CD14-positive monocyte (primary cell): ENCODE data around the gene EBP. TPM values are rescaled to one million over a fixed set of nuclear protein-coding genes. Genes with fewer than 3 reads are reported as not detected.

Experiments
- DNase-seq, 3 donors: peaks; one replicate each; pipeline ENCODE4 v3.0.0-alpha.2; 2011 to 2022
- H2AFZ ChIP-seq: 2 replicates; pipeline ENCODE4 v1.6.0; 2012; ENCODE audit warnings: mild to moderate bottlenecking, low read depth, low read length, inconsistent platforms; ENCODE audit not compliant: insufficient read depth, poor library complexity, severe bottlenecking
- H3K27ac ChIP-seq, 2 donors: 1 replicate in 1 of 2; 2 replicates in 1 of 2; pipeline ENCODE4 v1.5.1; 2012 to 2013; ENCODE audit warnings: low read length in 2 of 2, control low read depth in 1 of 2, inconsistent platforms in 1 of 2, low read depth in 1 of 2, mild to moderate bottlenecking in 1 of 2
- H3K27me3 ChIP-seq, 2 donors: one replicate each; pipeline versions ENCODE4 v1.6.0 to v1.6.1; 2011 to 2013; ENCODE audit warnings: low read length in 2 of 2; ENCODE audit not compliant: control insufficient read depth in 2 of 2, insufficient read depth in 2 of 2
- H3K36me3 ChIP-seq, 2 donors: replicated peaks in 1 of 2; 1 replicate in 1 of 2; 2 replicates in 1 of 2; pipeline versions ENCODE4 v1.5.1 to v1.6.1; 2012 to 2013; ENCODE audit warnings: low read length in 2 of 2, control low read depth in 1 of 2, inconsistent platforms in 1 of 2, mild to moderate bottlenecking in 1 of 2; ENCODE audit not compliant: insufficient read depth in 2 of 2, control insufficient read depth in 1 of 2
- H3K4me1 ChIP-seq, 2 donors: 1 replicate in 1 of 2; 2 replicates in 1 of 2; pipeline versions ENCODE4 v1.5.1 to v1.6.1; 2012 to 2013; ENCODE audit warnings: low read length in 2 of 2, control low read depth in 1 of 2, inconsistent platforms in 1 of 2, mild to moderate bottlenecking in 1 of 2, moderate library complexity in 1 of 2; ENCODE audit not compliant: insufficient read depth in 2 of 2, control insufficient read depth in 1 of 2
- H3K4me2 ChIP-seq: replicated peaks from 2 replicates; pipeline ENCODE3; 2012; ENCODE audit warnings: low read length, moderate library complexity, mild to moderate bottlenecking; ENCODE audit not compliant: poor library complexity, severe bottlenecking; ENCODE audit errors: extremely low read depth
- H3K4me3 ChIP-seq, 3 experiments: fragments of 200-600 bp in 1 of 3; sonication (generic) in 1 of 3; replicated peaks in 1 of 3; 1 replicate in 2 of 3; 2 replicates in 1 of 3; pipeline ENCODE4 v1.5.1; 2011 to 2013; ENCODE audit warnings: low read length in 3 of 3, mild to moderate bottlenecking in 3 of 3, control low read depth in 2 of 3, low read depth in 2 of 3, inconsistent platforms in 1 of 3, moderate library complexity in 1 of 3
- H3K79me2 ChIP-seq: 2 replicates; pipeline ENCODE4 v1.6.0; 2012; ENCODE audit warnings: mild to moderate bottlenecking, control low read depth, inconsistent platforms, low read length, moderate library complexity; ENCODE audit not compliant: insufficient read depth
- H3K9ac ChIP-seq: 2 replicates; pipeline ENCODE4 v1.6.0; 2017; ENCODE audit warnings: low read length, mild to moderate bottlenecking; ENCODE audit not compliant: insufficient read depth, poor library complexity, severe bottlenecking
- H3K9me3 ChIP-seq, 2 donors: replicated peaks in 1 of 2; 1 replicate in 1 of 2; 2 replicates in 1 of 2; pipeline versions ENCODE4 v1.5.1 to v1.6.1; 2012 to 2013; ENCODE audit warnings: low read length in 2 of 2, control low read depth in 1 of 2; ENCODE audit not compliant: control insufficient read depth in 1 of 2, insufficient read depth in 1 of 2
- H4K20me1 ChIP-seq: 2 replicates; pipeline ENCODE4 v1.6.0; 2012; ENCODE audit warnings: mild to moderate bottlenecking, low read length, control low read depth, moderate library complexity; ENCODE audit not compliant: insufficient read depth
- H3K27ac Mint-ChIP-seq, 7 donors: one replicate each; pipeline ENCODE4 v1.8.0; 2020; ENCODE audit warnings: mild to moderate bottlenecking in 7 of 7, mixed read lengths in 7 of 7, moderate library complexity in 6 of 7, inconsistent platforms in 2 of 7
- H3K27me3 Mint-ChIP-seq, 3 donors: one replicate each; pipeline ENCODE4 v1.8.0; 2021 to 2022; ENCODE audit warnings: low read depth in 3 of 3, mild to moderate bottlenecking in 3 of 3, mixed read lengths in 3 of 3, moderate library complexity in 3 of 3, inconsistent platforms in 1 of 3
- H3K36me3 Mint-ChIP-seq, 2 donors: one replicate each; pipeline ENCODE4 v1.8.0; 2020; ENCODE audit warnings: mixed read lengths in 2 of 2, inconsistent platforms in 1 of 2, mild to moderate bottlenecking in 1 of 2
- H3K4me1 Mint-ChIP-seq: one replicate; pipeline ENCODE4 v1.8.0; 2020; ENCODE audit warnings: mild to moderate bottlenecking, mixed read lengths
- H3K4me3 Mint-ChIP-seq, 2 donors: one replicate each; pipeline ENCODE4 v1.8.0; 2020; ENCODE audit warnings: mild to moderate bottlenecking in 2 of 2, mixed read lengths in 2 of 2, moderate library complexity in 1 of 2
- H3K9me3 Mint-ChIP-seq, 7 donors: one replicate each; pipeline ENCODE4 v1.8.0; 2020 to 2022; ENCODE audit warnings: mixed read lengths in 7 of 7, mild to moderate bottlenecking in 6 of 7, moderate library complexity in 6 of 7, inconsistent platforms in 2 of 7
- WGBS: methylation state at CpG from one replicate; pipeline ENCODE4 v1.1.5; 2013; ENCODE audit warnings: missing lambda C conversion rate; ENCODE audit not compliant: insufficient coverage; 5-methylcytosine and 5-hydroxymethylcytosine counted together
- intact Hi-C, 2 donors: fragments of 100-400 bp; cut with micrococcal nuclease; formaldehyde crosslinking; loops; one replicate each; pipeline versions ENCODE4 v1.15.0 to v1.15.1; 2023
- polyA plus RNA-seq, 3 donors: library from polyadenylated mRNA; depleted of rRNA in 1 of 3; unstranded in 2 of 3; stranded (reverse) in 1 of 3; fragments of 300-500 nt in 2 of 3; fragments of >200 nt in 1 of 3; fragmentation: Illumina TruSeq in 2 of 3; gene quantifications; 1 replicate in 2 of 3; 2 replicates in 1 of 3; pipeline ENCODE4 v1.2.3, GENCODE V29; 2012 to 2021
- TF ChIP-seq, protein P1 (sequence below): fragments of 200-600 bp; IDR thresholded peaks from one replicate; pipeline ENCODE4 v1.8.0; 2022; ENCODE audit warnings: antibody characterized with exemption, mild to moderate bottlenecking

The EBP gene
- polyA plus RNA-seq, 3 donors, result 47.2 to 59.5 (median 47.4) TPM

DNA sequence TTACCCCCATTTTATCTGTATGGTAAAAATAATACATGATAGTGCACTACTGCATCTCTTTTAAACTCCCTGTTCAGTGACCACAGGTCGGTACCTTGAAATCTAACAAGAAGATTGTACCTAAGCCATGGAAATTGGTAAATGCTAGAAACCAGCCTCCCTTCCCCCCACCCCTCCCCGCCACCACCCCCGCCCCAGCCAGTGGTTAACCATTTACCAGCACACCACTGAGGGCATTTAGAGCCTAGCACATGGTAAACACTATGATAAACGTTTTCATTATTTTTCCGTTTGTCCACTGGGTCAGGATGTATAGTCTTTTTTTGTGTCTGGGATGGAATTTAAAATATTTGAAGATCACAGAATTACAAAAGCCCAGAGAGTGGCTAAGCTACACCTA is 46.3 kb upstream of the EBP start:
- Mint-ChIP-seq H3K4me3 (peak overlapping the region; percentile 87 to 90), H3K36me3 (peaks cover 14 to 18% of the 10 kb centered on the region in 2 donors), H3K27me3 (peaks cover 0 to 6% (median 2%) of the 10 kb centered on the region in 3 donors), H3K4me1 (peaks cover 19% of the 10 kb centered on the region), H3K9me3 (peaks cover 0 to 11% (median 1%) of the 10 kb centered on the region in 7 donors), H3K27ac (peak overlapping the region; percentile 85 to 96 (median 90))
- TF ChIP-seq, protein P1, sequence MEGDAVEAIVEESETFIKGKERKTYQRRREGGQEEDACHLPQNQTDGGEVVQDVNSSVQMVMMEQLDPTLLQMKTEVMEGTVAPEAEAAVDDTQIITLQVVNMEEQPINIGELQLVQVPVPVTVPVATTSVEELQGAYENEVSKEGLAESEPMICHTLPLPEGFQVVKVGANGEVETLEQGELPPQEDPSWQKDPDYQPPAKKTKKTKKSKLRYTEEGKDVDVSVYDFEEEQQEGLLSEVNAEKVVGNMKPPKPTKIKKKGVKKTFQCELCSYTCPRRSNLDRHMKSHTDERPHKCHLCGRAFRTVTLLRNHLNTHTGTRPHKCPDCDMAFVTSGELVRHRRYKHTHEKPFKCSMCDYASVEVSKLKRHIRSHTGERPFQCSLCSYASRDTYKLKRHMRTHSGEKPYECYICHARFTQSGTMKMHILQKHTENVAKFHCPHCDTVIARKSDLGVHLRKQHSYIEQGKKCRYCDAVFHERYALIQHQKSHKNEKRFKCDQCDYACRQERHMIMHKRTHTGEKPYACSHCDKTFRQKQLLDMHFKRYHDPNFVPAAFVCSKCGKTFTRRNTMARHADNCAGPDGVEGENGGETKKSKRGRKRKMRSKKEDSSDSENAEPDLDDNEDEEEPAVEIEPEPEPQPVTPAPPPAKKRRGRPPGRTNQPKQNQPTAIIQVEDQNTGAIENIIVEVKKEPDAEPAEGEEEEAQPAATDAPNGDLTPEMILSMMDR, result no peak
- Histone ChIP-seq H3K9ac (peak overlapping the region; percentile 87), H3K36me3 (peaks cover 3 to 11% of the 10 kb centered on the region in 2 donors), H3K9me3 (no peaks in the 10 kb centered on the region), H3K79me2 (peaks cover 22% of the 10 kb centered on the region), H3K27ac (peak overlapping the region; percentile 76 to 87), H3K4me2 (peak overlapping the region; percentile 68), H3K4me3 (peak overlapping the region; percentile 38 to 79 (median 78)), H3K4me1 (peaks cover 8 to 24% of the 10 kb centered on the region in 2 donors), H3K27me3 (no peaks in the 10 kb centered on the region), H4K20me1 (no peaks in the 10 kb centered on the region), H2AFZ (peak overlapping the region; percentile 66)
- no peak for DNase-seq
- WGBS, result no CpG with 5 or more reads among the region's 5 CpGs
- intact Hi-C loops, result loop anchor here in 1 of 2 donors (5.0 to 10.0 kb wide), 2 partner anchors 62 to 100 kb away; partner anchors contain the start of genes RBM3 and TBC1D25

DNA sequence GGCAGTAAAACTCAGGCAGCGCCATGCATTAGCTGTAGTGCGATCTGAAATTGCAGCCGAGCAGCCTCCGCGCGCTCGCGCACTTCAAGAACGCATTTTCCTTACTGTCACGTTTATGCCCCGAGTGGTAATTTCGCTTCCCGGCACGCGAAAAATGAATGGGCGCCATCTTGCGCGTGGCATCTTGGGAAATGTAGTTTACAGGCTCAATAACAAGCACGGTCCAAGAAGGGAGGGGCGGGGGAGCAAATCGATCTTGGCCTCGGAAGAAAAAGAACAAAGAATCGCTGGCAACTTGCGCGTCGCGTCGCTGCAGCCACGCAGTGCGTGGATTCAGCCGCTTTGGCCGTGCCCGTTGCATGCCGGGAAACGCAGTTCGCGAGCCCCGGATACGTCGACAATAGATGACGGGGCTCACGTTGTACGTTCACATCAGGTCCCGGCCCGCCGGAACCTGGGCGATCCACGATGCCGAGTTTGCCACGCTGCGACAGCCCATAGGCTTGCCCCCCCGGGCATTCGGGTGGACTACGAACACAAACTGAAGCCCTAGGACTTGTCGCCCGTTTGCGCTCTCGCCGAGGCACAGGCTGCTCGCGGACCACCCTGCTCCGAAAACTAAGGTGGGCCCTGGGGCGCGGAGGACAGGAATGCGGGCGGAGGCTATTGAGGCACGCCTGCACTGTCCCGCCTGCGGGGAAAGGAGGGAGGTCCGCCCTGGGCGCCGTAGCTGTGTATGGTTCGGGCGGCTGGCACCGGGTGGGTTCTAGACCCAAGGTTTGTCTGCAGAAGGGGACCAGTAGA is 45.6 kb upstream of the EBP start, which contains the start of gene FTSJ1:
TSS of gene FTSJ1 (plus strand) at position 426 of the 804 bp plus-strand sequence. CDS start 1,849 bp downstream, outside the sequence.
- 0% methylated on average over 71 of the region's 75 CpGs for WGBS
- TF ChIP-seq, protein P1, result no peak
- peak within 1 kb of the TSS; percentile 83 for H3K4me2 ChIP-seq
- H3K4me1 ChIP-seq, result peaks cover 8 to 24% of the 10 kb centered on the region in 2 donors
- Mint-ChIP-seq H3K36me3 (peaks cover 20 to 21% of the 10 kb centered on the region in 2 donors), H3K9me3 (peaks cover 0 to 11% (median 1%) of the 10 kb centered on the region in 7 donors), H3K4me1 (peaks cover 19% of the 10 kb centered on the region), H3K4me3 (peak within 1 kb of the TSS; percentile 87 to 90), H3K27ac (peak within 1 kb of the TSS; percentile 85 to 96 (median 90)), H3K27me3 (peaks cover 0 to 8% (median 2%) of the 10 kb centered on the region in 3 donors)
- peak within 1 kb of the TSS; percentile 78 for H2AFZ ChIP-seq
- H4K20me1 ChIP-seq, result no peaks in the 10 kb centered on the region
- peak within 1 kb of the TSS; percentile 87 for H3K9ac ChIP-seq
- peaks cover 4 to 16% of the 10 kb centered on the region in 2 donors for H3K36me3 ChIP-seq
- DNase-seq, result peak; percentile 87 to 91 (median 91)
- peak within 1 kb of the TSS; percentile 76 to 87 for H3K27ac ChIP-seq
- H3K27me3 ChIP-seq, result no peaks in the 10 kb centered on the region
- no peaks in the 10 kb centered on the region for H3K9me3 ChIP-seq
- H3K79me2 ChIP-seq, result peaks cover 22% of the 10 kb centered on the region
- H3K4me3 ChIP-seq, result peak within 1 kb of the TSS; percentile 57 to 79 (median 78)
- intact Hi-C loops, result loop anchor here (2.0 to 10.0 kb wide), 3 partner anchors 33 to 99 kb away; partner anchors contain the start of genes PORCN (in 1 of the 2), RBM3 (in 1 of the 2) and TBC1D25 (in 1 of the 2)
